ACC112 (cell line): ENCODE data around the gene ADSS1.
A peak's percentile ranks its signal among the peaks of the same experiment; 100 is the strongest.

ENCODE experiments used
- H2AFZ ChIP-seq: fragments of 200-600 bp; sonication (generic); one replicate; pipeline ENCODE4 v1.6.0; 2017; ENCODE audit warnings: antibody characterized with exemption, low read length; ENCODE audit not compliant: unreplicated experiment
- H3K27ac ChIP-seq: fragments of 200-600 bp; sonication (generic); 2 replicates; pipeline ENCODE4 v1.5.1; 2014; ENCODE audit warnings: low read depth, mild to moderate bottlenecking, antibody characterized with exemption, low read length, moderate library complexity
- H3K27me3 ChIP-seq: fragments of 200-600 bp; sonication (generic); 2 replicates; pipeline ENCODE4 v1.6.1; 2014; ENCODE audit warnings: mild to moderate bottlenecking, antibody characterized with exemption, low read length, moderate library complexity, mixed read lengths; ENCODE audit not compliant: insufficient read depth
- H3K36me3 ChIP-seq: fragments of 200-600 bp; sonication (generic); 2 replicates; pipeline ENCODE4 v1.6.1; 2016; ENCODE audit warnings: mild to moderate bottlenecking, antibody characterized with exemption, low read length, moderate library complexity, mixed read lengths; ENCODE audit not compliant: insufficient read depth
- H3K4me1 ChIP-seq: fragments of 200-600 bp; sonication (generic); one replicate; pipeline ENCODE4 v1.6.1; 2016; ENCODE audit warnings: low read length, mixed read lengths; ENCODE audit not compliant: insufficient read depth, unreplicated experiment, control insufficient read depth
- H3K4me3 ChIP-seq: fragments of 200-600 bp; sonication (generic); 2 replicates; pipeline ENCODE4 v1.5.1; 2014; ENCODE audit warnings: mild to moderate bottlenecking, low read depth, low read length
- H3K79me2 ChIP-seq: fragments of 200-600 bp; sonication (generic); one replicate; pipeline ENCODE4 v1.6.0; 2016; ENCODE audit warnings: low read length; ENCODE audit not compliant: control insufficient read depth, unreplicated experiment, insufficient read depth

ADSS1 gene

DNA sequence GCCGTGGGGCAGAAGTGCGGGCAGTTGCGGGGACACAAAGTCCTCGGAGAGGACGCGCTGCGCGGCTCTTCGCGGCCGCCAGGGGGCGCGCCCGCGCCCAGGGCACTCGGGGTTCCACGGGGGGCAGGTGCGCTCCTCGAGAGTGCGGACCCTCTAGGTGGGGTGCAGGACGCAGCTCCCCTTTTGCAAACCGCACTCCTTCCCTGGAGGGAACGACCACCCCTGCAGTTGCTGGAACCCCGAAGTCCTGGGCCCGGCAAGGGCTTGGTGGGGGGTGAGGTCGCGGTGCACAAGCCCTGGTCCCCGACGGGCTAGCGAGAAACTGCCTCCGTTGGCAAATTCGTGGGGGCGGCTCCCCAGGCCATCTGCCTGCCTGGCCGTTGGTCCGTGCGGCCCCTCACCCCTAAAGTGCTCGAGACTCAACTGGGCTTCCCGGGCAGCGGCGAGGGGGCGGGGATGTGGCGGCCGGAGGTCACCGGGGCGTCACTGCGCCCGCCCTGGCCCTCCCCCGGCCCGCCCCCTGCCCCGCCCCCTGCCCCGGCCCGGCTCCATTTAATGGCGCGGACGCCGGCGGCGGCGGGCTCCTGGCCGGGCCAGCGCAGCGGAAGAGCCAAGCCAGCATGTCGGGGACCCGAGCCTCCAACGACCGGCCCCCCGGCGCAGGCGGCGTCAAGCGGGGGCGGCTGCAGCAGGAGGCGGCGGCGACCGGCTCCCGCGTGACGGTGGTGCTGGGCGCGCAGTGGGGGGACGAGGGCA, at the start of gene ADSS1:
Gene ADSS1, plus strand, starts transcription at position 579 of the 756 bp plus-strand sequence. Its CDS starts 42 bp downstream, at position 621.
- H2AFZ ChIP-seq, result no peak within 1 kb of the TSS
- H3K27ac ChIP-seq, result 0 out of 2 replicates have a peak within 1 kb of the TSS, but pooled peaks have one; percentile 3
- H3K36me3 ChIP-seq, result peaks cover 3% of the 10 kb centered on the region; the same call in 1 of the 2 replicates
- peaks cover 36% of the 10 kb centered on the region for H3K4me1 ChIP-seq
- H3K27me3 ChIP-seq, result no peaks in the 10 kb centered on the region
- H3K79me2 ChIP-seq, result no peaks in the 10 kb centered on the region
- peak within 1 kb of the TSS; percentile 83 for H3K4me3 ChIP-seq

- no peak overlapping the region for H2AFZ ChIP-seq
- no peaks in the 10 kb centered on the region for H3K36me3 ChIP-seq
- H3K27me3 ChIP-seq, result no peaks in the 10 kb centered on the region
Observed at GRCh38 chr14:104675447-104675846, 48.6 kb upstream of the ADSS1 start.

DNA sequence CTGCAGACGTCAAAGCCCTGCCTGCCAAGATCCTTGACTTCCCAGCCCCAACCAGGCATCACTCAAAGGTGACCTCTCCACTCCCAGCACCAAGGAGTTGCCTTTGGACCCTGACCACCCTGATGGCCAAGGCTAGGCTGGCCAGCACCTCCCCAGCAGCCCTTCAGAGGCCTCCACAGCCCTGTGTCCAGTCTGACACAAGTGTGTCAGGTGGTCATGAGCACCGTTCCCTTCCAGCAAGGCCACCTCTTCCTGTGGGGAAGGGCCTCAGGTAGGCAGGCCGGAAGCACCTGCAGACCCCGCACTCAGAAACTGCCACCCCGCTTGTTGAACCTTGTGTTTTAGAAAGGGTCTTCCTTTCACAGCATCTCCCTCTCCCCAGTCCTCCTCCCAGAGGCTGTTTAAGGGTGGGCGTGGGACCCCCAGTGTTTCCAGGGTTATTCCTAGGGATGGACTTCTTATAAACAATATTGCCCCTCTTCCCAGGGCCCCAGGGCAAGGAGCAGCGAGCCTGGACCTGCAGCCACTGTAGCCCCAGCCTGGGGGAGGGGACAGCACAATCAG, 47.8 kb upstream of the ADSS1 start:
- Histone ChIP-seq H3K4me3 (no peak overlapping the region), H3K79me2 (no peaks in the 10 kb centered on the region), H3K27me3 (no peaks in the 10 kb centered on the region), H3K36me3 (no peaks in the 10 kb centered on the region), H3K4me1 (peaks cover 32% of the 10 kb centered on the region), H2AFZ (no peak overlapping the region), H3K27ac (no peak overlapping the region)

More at GRCh38 chr14:104675447-104675846, 48.6 kb upstream of the ADSS1 start:
- Histone ChIP-seq H3K27ac (no peak overlapping the region), H3K4me3 (no peak overlapping the region), H3K79me2 (no peaks in the 10 kb centered on the region), H3K4me1 (peaks cover 24% of the 10 kb centered on the region)

DNA sequence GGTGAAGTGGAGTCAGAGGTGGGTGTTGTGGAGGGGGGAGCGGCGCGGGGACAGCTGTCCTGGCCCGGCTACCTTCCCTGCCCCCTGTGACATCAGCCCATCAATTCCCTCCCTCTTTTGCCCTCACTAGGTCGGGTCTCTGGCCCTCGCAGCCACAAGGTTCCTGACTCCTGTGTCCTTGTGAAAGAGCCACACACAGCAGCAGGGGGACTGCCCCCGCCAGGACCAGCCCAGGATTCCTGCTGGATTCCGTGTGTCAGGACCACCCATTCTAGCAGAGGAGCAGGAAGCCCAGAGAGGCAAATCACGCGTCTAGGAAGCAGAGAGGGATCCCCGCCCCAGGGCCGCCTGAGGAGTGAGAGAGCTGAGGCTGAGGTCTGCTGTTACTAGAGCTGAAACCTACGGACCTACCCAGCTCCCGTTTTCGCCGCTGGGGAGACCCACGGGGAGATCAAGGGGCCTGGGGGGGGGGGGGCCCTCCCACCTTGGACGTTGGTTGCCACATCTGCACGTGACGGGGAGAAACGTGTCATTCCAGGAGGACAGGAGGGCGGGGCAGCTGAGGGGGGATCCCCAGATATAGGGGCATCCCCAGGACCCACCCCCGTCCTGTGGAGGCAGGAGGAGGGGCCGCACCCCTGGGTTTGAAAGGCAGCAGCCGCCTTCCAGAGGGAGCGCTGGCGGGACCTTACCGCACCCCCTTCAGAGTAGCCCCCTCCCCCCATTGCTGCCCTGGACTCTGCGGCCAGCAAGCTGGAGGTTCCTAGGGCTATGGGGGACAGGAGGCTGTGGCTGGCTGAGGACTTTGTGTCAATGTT, 47.1 kb upstream of the ADSS1 start:
- peak overlapping the region; percentile 83 for H3K4me3 ChIP-seq
- no peaks in the 10 kb centered on the region for H3K27me3 ChIP-seq
- H3K27ac ChIP-seq, result no peak overlapping the region
- H3K4me1 ChIP-seq, result peaks cover 39% of the 10 kb centered on the region
- H3K36me3 ChIP-seq, result no peaks in the 10 kb centered on the region
- H3K79me2 ChIP-seq, result no peaks in the 10 kb centered on the region
- H2AFZ ChIP-seq, result peak overlapping the region; percentile 73

DNA sequence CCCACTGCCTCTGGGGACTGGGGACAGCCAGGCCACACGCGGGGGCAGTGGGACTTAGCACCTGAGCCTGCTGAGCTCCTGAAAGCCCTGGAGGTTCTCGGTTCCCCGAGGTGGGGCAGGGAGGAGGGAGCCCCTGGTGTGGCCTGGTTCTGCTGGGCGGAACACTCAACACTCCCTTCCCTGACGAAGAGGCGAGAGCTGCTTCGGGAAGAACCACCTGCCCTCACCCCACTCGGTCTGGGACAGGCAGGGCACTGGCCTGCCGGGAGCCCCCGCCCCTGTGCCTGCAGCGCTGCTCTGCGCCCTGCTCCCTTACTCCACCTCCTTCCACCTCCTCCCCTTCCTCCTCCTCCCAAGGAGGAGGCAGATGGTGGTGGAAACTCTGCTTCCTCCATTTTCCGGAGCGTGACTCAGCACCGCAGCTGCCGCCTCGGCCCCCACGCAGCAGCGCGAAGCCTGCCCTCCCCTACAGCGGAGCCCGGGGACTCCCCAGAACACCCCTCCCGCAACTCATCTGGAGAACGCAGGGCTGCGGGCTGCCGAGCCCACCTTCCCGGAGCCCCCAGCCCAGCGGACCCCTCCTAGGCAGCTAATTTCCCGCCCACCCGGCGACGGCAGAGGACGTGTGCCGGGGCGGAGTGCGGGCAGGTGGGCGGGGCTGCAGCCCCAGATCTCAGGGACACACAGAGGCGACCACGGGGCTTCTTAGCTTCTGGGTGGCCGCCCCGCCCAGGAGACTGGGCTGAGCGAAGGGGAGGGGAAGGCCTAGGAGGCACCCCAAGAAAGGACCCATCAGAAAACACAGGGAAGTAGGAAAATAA, 46.3 kb upstream of the ADSS1 start:
- peak overlapping the region; percentile 83 for H3K4me3 ChIP-seq
- H3K27ac ChIP-seq, result peak overlapping the region; percentile 77
- H3K4me1 ChIP-seq, result peaks cover 44% of the 10 kb centered on the region

GRCh38 chr14:104678346-104678745, 45.7 kb upstream of the ADSS1 start:
- H3K36me3 ChIP-seq, result no peaks in the 10 kb centered on the region
- H3K4me3 ChIP-seq, result peak overlapping the region; percentile 83
- H3K27me3 ChIP-seq, result no peaks in the 10 kb centered on the region
- H3K27ac ChIP-seq, result peak overlapping the region; percentile 77
- H3K4me1 ChIP-seq, result peaks cover 44% of the 10 kb centered on the region
- H3K79me2 ChIP-seq, result no peaks in the 10 kb centered on the region
- peak overlapping the region; percentile 73 for H2AFZ ChIP-seq

More for the DNA sequence above, 46.3 kb upstream of the ADSS1 start:
- Histone ChIP-seq H3K79me2 (no peaks in the 10 kb centered on the region), H2AFZ (peak overlapping the region; percentile 73), H3K27me3 (no peaks in the 10 kb centered on the region), H3K36me3 (no peaks in the 10 kb centered on the region)

DNA sequence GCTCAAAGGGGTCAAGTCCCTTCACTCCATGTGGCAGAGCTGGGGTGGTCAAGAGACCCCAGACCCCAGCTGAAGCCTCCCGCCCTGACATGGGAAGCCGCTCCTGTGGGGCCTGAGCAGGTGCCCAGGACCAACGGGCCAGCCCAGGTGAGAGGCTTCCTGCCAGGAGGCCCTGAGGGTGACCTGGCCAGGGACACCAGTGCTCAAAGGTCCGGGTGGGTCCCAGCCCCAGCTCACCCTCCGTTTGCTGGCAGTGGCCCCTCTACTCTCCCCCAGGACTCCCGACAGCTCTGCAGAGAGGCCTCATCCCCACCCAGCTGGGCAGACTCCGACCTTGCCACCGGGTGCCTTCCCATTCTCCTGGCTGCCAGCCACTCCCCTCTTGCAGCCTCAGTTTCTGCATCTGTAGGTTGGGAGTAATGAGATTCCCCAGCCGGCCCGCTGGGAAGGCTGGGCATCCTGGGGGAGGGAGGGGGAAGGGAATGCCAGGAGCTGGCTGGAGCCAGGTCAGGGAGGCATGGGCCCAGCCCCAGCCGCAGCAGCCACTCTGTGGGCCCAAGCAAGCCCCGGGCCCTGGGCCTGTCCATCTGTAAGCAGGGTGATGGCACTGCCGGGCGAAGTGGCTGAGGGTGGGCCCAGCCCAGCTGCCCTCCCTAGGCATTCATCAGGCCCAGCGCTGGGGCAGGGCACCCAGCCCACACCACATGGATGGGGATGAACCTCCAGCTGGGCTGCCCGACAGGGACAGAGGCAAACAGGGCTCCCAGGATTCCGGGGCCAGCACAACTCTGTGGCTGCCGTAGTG, 44.9 kb upstream of the ADSS1 start:
- peak overlapping the region; percentile 77; the same call in 1 of the 2 replicates for H3K27ac ChIP-seq
- no peaks in the 10 kb centered on the region for H3K79me2 ChIP-seq
- no peak overlapping the region for H2AFZ ChIP-seq
- H3K4me1 ChIP-seq, result peaks cover 44% of the 10 kb centered on the region
- no peaks in the 10 kb centered on the region for H3K27me3 ChIP-seq
- H3K36me3 ChIP-seq, result no peaks in the 10 kb centered on the region
- peak overlapping the region; percentile 83 for H3K4me3 ChIP-seq

DNA sequence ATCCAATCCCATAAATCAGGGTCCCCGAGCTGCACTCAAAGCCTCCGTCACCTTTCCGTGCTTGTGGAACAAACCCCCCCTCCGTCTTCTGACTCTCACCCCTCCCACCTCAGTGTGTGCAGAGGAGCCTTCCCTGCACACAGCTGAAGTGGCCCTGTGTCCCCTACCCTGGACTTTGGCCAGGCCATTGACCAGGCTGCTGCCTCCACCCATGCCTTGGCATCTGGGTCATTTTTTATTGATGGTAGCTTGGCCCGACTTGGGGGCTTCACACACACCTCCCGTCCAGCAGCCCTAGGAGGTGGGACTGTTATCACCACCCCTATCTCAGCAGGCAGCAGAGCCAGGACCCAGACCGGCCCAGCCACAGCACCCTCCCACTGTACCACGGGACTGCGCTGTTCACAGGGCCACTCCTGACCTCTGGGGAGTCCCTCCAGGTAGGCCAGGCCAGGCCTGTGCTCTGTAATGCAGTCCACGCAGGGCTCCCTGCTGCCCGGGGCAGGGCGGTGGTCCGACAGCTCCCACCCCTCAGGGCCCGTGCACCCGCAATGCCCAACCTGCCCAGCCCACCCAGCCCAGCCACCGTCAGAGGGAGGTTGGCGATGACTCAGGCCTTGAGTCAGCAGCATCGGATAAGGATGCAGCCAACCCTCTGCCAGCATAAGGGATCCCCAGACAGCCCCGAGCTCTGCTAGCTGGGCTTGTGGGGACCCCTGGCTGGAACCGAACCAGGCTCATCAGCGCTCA, 43.8 kb upstream of the ADSS1 start:
- Histone ChIP-seq H3K4me1 (peaks cover 44% of the 10 kb centered on the region), H3K36me3 (no peaks in the 10 kb centered on the region), H3K27ac (peak overlapping the region; percentile 98), H2AFZ (no peak overlapping the region), H3K4me3 (peak overlapping the region; percentile 70), H3K27me3 (no peaks in the 10 kb centered on the region), H3K79me2 (no peaks in the 10 kb centered on the region)
